HFFc6 (cell line): ENCODE data around the gene SPATS2L. TPM values are rescaled to one million over a fixed set of nuclear protein-coding genes. Genes with fewer than 3 reads are reported as not detected.

Experiments used
- DNase-seq: peaks from one replicate; pipeline ENCODE4 v3.0.0-alpha.2; 2018
- H3K27ac Mint-ChIP-seq: 2 replicates; pipeline ENCODE4 v1.8.0; 2020; ENCODE audit warnings: mild to moderate bottlenecking, mixed read lengths
- H3K27me3 Mint-ChIP-seq: 2 replicates; pipeline ENCODE4 v1.8.0; 2021; ENCODE audit warnings: mild to moderate bottlenecking, moderate library complexity, mixed read lengths; ENCODE audit not compliant: insufficient read depth
- H3K36me3 Mint-ChIP-seq: 2 replicates; pipeline ENCODE4 v1.8.0; 2021; ENCODE audit warnings: low read depth, mixed read lengths
- H3K4me1 Mint-ChIP-seq: 2 replicates; pipeline ENCODE4 v1.8.0; 2020; ENCODE audit warnings: low read depth, mixed read lengths
- H3K4me3 Mint-ChIP-seq: 2 replicates; pipeline ENCODE4 v1.8.0; 2020; ENCODE audit warnings: mild to moderate bottlenecking, moderate library complexity, mixed read lengths
- H3K9me3 Mint-ChIP-seq: 2 replicates; pipeline ENCODE4 v1.8.0; 2020; ENCODE audit warnings: mild to moderate bottlenecking, mixed read lengths
- total RNA-seq, 6 experiments: library from RNA; stranded (reverse); fragmentation: NEBNext Ultra II Directional; extraction: Animal tissue kit (Norgen Biotek cat#: 25700); gene quantifications; 2 replicates in 1 of 6; 3 replicates in 5 of 6; pipeline ENCODE4 v1.2.3, GENCODE V29; 2021
- TF ChIP-seq, protein P1 (sequence below): fragments of 200-600 bp; sonication (generic); IDR thresholded peaks from 2 replicates; pipeline ENCODE4 v1.5.0; 2021; ENCODE audit warnings: antibody characterized with exemption, mild to moderate bottlenecking

The SPATS2L gene
- total RNA-seq, 6 experiments from 2014 or later, result 146 to 205 (median 198) TPM

DNA sequence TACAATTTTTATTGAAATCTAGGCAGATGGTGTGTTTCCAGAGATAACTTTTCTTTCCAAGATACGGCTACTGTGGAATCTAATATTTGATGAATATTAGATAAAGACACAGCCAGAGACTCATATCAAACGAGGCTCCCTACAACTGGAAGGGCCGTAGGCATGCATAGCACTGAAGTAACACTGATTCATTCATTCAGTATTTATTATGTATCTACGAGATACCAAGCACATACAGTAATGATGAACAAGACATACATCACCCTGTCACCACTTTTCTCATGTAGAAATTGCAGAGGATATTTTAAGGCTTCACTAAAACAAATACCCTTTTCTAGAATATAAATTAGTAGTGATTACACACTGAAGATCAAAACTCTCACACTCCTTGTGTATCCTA lies 128.9 kb downstream of the SPATS2L start:
- Mint-ChIP-seq H3K36me3 (peaks cover 68% of the 10 kb centered on the region), H3K9me3 (no peaks in the 10 kb centered on the region), H3K4me1 (peaks cover 84% of the 10 kb centered on the region), H3K4me3 (0 out of 2 replicates have a peak overlapping the region, but pooled peaks have one; percentile 7), H3K27ac (peak overlapping the region; percentile 80), H3K27me3 (peaks cover 2% of the 10 kb centered on the region)
- TF ChIP-seq, protein P1, sequence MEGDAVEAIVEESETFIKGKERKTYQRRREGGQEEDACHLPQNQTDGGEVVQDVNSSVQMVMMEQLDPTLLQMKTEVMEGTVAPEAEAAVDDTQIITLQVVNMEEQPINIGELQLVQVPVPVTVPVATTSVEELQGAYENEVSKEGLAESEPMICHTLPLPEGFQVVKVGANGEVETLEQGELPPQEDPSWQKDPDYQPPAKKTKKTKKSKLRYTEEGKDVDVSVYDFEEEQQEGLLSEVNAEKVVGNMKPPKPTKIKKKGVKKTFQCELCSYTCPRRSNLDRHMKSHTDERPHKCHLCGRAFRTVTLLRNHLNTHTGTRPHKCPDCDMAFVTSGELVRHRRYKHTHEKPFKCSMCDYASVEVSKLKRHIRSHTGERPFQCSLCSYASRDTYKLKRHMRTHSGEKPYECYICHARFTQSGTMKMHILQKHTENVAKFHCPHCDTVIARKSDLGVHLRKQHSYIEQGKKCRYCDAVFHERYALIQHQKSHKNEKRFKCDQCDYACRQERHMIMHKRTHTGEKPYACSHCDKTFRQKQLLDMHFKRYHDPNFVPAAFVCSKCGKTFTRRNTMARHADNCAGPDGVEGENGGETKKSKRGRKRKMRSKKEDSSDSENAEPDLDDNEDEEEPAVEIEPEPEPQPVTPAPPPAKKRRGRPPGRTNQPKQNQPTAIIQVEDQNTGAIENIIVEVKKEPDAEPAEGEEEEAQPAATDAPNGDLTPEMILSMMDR, result no peak
- DNase-seq, result peak; percentile 73

DNA sequence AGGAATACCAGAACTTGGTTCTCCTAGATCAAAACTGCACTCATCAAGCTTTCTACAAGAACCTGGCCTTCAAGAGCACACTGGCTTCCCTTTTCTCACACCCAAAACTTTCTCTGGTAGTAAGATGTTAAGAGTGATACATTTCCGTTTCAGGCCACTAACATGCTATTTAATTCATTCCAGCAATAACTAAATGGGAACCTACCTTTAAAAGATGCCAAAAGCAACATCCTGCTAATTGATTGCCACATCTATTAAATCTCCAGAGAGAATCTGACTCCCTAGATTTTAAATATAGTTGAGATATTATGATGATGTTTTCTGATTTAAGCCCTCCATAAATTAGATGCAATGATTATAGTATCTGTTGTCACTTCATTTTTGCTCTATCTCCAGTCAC lies 131.8 kb downstream of the SPATS2L start:
- TF ChIP-seq, protein P1, result no peak
- Mint-ChIP-seq H3K4me1 (peaks cover 83% of the 10 kb centered on the region), H3K27ac (no peak overlapping the region), H3K9me3 (no peaks in the 10 kb centered on the region), H3K27me3 (peaks cover 3% of the 10 kb centered on the region), H3K36me3 (peaks cover 82% of the 10 kb centered on the region), H3K4me3 (no peak overlapping the region)
- DNase-seq, result no peak

DNA sequence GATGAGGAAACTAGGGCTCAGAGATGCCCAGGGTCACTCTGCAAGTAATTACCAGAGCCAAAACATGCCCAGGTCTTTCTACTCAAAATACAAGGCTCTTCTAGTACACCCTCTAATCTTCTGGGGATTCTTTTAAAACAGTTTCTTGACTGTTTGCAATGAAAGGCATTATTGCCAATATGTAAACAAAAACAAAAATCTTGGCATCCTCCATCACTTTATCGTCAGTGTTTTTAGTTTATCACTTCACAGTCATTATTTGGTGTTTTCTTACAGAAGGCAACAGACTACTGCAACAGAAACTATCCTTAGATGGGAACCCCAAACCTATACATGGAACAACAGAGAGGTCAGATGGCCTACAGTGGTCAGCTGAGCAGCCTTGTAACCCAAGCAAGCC lies 132.4 kb downstream of the SPATS2L start:
- Mint-ChIP-seq H3K27me3 (peaks cover 3% of the 10 kb centered on the region), H3K27ac (no peak overlapping the region; the same call in 1 of the 2 replicates), H3K9me3 (no peaks in the 10 kb centered on the region), H3K4me1 (peaks cover 83% of the 10 kb centered on the region), H3K4me3 (no peak overlapping the region), H3K36me3 (peaks cover 84% of the 10 kb centered on the region)
- DNase-seq, result no peak
- TF ChIP-seq, protein P1, result no peak

DNA sequence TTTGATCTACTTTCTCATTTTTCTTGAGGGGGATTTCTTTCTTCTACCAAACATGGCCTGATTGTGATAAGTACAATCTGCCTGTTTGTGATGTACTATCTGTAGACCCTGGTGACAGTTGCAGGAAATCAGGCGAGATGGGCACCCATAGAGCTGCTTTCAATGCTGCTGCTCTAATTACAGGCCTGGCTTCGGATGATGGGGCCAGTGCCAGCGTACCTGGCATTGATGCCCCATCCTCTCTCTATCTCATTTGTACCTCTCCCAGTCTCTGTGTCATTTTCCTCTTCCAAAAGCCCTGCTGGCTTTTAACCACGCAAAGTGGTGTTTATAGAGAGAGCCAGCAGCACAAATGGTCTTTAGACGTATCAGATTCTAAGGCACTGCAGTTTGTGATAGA lies 133.5 kb downstream of the SPATS2L start:
- peaks cover 83% of the 10 kb centered on the region for H3K36me3 Mint-ChIP-seq
- no peak overlapping the region for H3K4me3 Mint-ChIP-seq
- no peak overlapping the region for H3K27ac Mint-ChIP-seq
- peaks cover 73% of the 10 kb centered on the region for H3K4me1 Mint-ChIP-seq
- TF ChIP-seq, protein P1, result no peak
- no peaks in the 10 kb centered on the region for H3K9me3 Mint-ChIP-seq
- H3K27me3 Mint-ChIP-seq, result peaks cover 3% of the 10 kb centered on the region
- no peak for DNase-seq

DNA sequence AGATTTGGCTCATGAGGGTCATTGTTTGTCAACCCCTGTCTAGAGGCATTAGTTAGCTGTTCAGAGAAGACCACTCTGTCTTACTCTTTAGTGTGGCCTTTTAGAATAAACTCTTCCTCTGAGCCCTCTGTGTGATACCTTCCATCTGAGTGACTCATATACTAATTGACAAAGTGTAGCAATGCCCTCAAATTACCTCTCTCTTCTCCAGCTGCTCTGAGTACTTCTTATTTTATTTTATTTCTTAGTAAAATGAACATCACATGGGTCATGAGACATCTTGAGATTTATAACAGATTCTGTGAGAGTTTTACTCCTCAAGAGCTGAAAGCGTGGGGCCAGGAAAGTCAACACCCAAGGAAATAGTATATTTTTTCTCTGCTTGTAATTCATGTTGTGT lies 136.0 kb downstream of the SPATS2L start:
- peaks cover 3% of the 10 kb centered on the region; the same call in 1 of the 2 replicates for H3K27me3 Mint-ChIP-seq
- peaks cover 79% of the 10 kb centered on the region for H3K36me3 Mint-ChIP-seq
- peak overlapping the region; percentile 71 for H3K27ac Mint-ChIP-seq
- H3K4me1 Mint-ChIP-seq, result peaks cover 62% of the 10 kb centered on the region
- H3K9me3 Mint-ChIP-seq, result no peaks in the 10 kb centered on the region
- DNase-seq, result peak; percentile 74
- TF ChIP-seq, protein P1, result no peak
- peak overlapping the region; percentile 29; the same call in 1 of the 2 replicates for H3K4me3 Mint-ChIP-seq

DNA sequence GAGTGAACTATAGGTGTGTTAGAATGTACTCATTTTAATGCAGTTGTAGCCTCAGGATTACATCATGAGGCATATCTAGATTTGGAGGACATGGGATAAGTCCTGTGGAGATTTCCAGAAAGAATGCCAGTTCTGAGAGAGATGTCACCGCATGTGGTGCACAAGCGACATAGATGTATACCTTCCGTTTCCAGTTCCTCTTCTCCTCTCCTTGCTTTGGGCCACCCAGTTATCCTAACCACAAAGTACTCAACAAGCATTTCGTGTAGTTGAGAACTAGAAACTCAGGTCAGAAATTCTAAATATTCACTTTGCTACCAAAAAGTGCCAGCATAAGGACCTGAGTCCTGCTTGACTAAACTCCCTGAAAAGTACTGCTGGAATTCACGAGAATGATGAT lies 136.9 kb downstream of the SPATS2L start:
- Mint-ChIP-seq H3K27ac (no peak overlapping the region; the same call in 1 of the 2 replicates), H3K9me3 (no peaks in the 10 kb centered on the region), H3K27me3 (peaks cover 3% of the 10 kb centered on the region; the same call in 1 of the 2 replicates), H3K4me1 (peaks cover 56% of the 10 kb centered on the region), H3K4me3 (no peak overlapping the region), H3K36me3 (peaks cover 73% of the 10 kb centered on the region)
- TF ChIP-seq, protein P1, result no peak
- DNase-seq, result no peak
